Measurements from ENCODE around the gene ARHGEF17. TPM values are rescaled to one million over a fixed set of nuclear protein-coding genes. Genes with fewer than 3 reads are reported as not detected.

Gene ARHGEF17
- total and polyA plus RNA-seq, 3 donors from 2014 or later, result 29.4 to 58.5 (median 50.1) TPM

- peaks cover 48% of the 10 kb centered on the region for H3K4me1 ChIP-seq
- WGBS, 2 donors, result 50 to 64% methylated on average over 6 to 18 of the region's 18 CpGs
- H3K27me3 ChIP-seq, result no peaks in the 10 kb centered on the region
- peak overlapping the region in 1 of 2 donors; percentile 96 for H3K27ac ChIP-seq
- TF ChIP-seq POLR2A (IDR thresholded peaks at IDR 0.05) (no peak), CTCF (IDR thresholded peaks at IDR 0.05) (no peak)
- no peaks in the 10 kb centered on the region for H3K36me3 ChIP-seq (ENCODE audit: low read depth, missing control alignments)
- H3K9me3 ChIP-seq, result no peaks in the 10 kb centered on the region
- peak overlapping the region in 1 of 2 donors; percentile 33 for H3K4me3 ChIP-seq
- no peak for DNase-seq
- intact Hi-C loops (cut with DNase I; ENCODE audit: low total_unique reads), result no loop called here
Observed at GRCh38 chr11:73311394-73311869, 3.4 kb downstream of the ARHGEF17 start.

GRCh38 chr11:73312036-73312435 is 4.0 kb downstream of the ARHGEF17 start:
- H3K4me1 ChIP-seq, result peaks cover 49% of the 10 kb centered on the region
- intact Hi-C loops (cut with DNase I; ENCODE audit: low total_unique reads), result no loop called here
- 63 to 67% methylated on average over 2 of the region's 2 CpGs for whole genome bisulfite sequencing, 2 donors

GRCh38 chr11:73312851-73313327 is 4.8 kb downstream of the ARHGEF17 start:
- H3K9me3 ChIP-seq, result no peaks in the 10 kb centered on the region
- TF ChIP-seq POLR2A (IDR thresholded peaks at IDR 0.05), result no peak
- no peak for TF ChIP-seq CTCF (IDR thresholded peaks at IDR 0.05)
- no peaks in the 10 kb centered on the region for H3K27me3 ChIP-seq
- H3K27ac ChIP-seq, result peak overlapping the region; percentile 56 to 96
- H3K36me3 ChIP-seq (ENCODE audit: low read depth, missing control alignments), result no peaks in the 10 kb centered on the region
- 51 to 63% methylated on average over 6 of the region's 6 CpGs for WGBS, 2 donors
- H3K4me3 ChIP-seq, result peak overlapping the region in 1 of 2 donors; percentile 21
- intact Hi-C loops (cut with DNase I; ENCODE audit: low total_unique reads), result no loop called here
- DNase-seq, result no peak
- H3K4me1 ChIP-seq, result peaks cover 55% of the 10 kb centered on the region

More at GRCh38 chr11:73312036-73312435, 4.0 kb downstream of the ARHGEF17 start:
- TF ChIP-seq CTCF (IDR thresholded peaks at IDR 0.05) (no peak), POLR2A (IDR thresholded peaks at IDR 0.05) (no peak)
- Histone ChIP-seq H3K9me3 (no peaks in the 10 kb centered on the region), H3K27ac (peak overlapping the region; percentile 56 to 96), H3K27me3 (no peaks in the 10 kb centered on the region), H3K4me3 (peak overlapping the region in 1 of 2 donors; percentile 21), H3K36me3 (ENCODE audit: low read depth, missing control alignments) (no peaks in the 10 kb centered on the region)
- DNase-seq, result no peak

- Histone ChIP-seq H3K9me3 (no peaks in the 10 kb centered on the region), H3K36me3 (ENCODE audit: low read depth, missing control alignments) (no peaks in the 10 kb centered on the region), H3K4me3 (no peak overlapping the region), H3K4me1 (peaks cover 61% of the 10 kb centered on the region), H3K27me3 (no peaks in the 10 kb centered on the region), H3K27ac (peak overlapping the region; percentile 56 to 96)
- WGBS, 2 donors, result 22 to 32% methylated on average over 1 of the region's 1 CpG
- intact Hi-C loops (cut with DNase I; ENCODE audit: low total_unique reads), result no loop called here
- no peak for DNase-seq
- TF ChIP-seq POLR2A (IDR thresholded peaks at IDR 0.05), result no peak
- TF ChIP-seq CTCF (IDR thresholded peaks at IDR 0.05), result no peak
Observed at GRCh38 chr11:73313652-73314051, 5.6 kb downstream of the ARHGEF17 start.

Data from testis (tissue), 3 donors.